HCT116 (cell line): ENCODE data around the gene GMEB2. TPM values are rescaled to one million over a fixed set of nuclear protein-coding genes. Genes with fewer than 3 reads are reported as not detected.

Experiments
- ATAC-seq: fragments of 200-7000 bp; cut with Tn5 transposase; 2 replicates; pipeline ENCODE4 v1.9.1; 2020; ENCODE audit warnings: mild to moderate bottlenecking, moderate library complexity
- BruUV-seq: library from RNA; stranded (reverse); fragments of 400-500 nt; replicated peaks from 2 replicates; lab custom pipeline; 2021; lab: Mats Ljungman, UMichigan
- CTCF ChIA-PET: fragments of 300-600 bp; sonication (Branson Sonifier 250); formaldehyde crosslinking; loops from one replicate; lab custom pipeline; 2021; ENCODE audit warnings: antibody characterized with exemption; lab: Charles Lee
- POLR2A ChIA-PET: fragments of 300-600, 350-600 bp; sonication (Branson Sonifier 250); formaldehyde crosslinking; loops from one replicate; lab custom pipeline; 2021; ENCODE audit warnings: antibody characterized with exemption; lab: Charles Lee
- RAD21 ChIA-PET, 2 experiments: fragments of 300-600 bp; sonication (Branson Sonifier 250); formaldehyde crosslinking; loops; one replicate each; lab custom pipeline; 2023; ENCODE audit warnings: low total read pairs in 2 of 2; ENCODE audit not compliant: uncharacterized antibody in 2 of 2, unreplicated experiment in 2 of 2, low non-redundant PET in 1 of 2; lab: Charles Lee
- DNase-seq: peaks from one replicate; pipeline ENCODE4 v3.0.0-alpha.2; 2010; ENCODE audit warnings: low read depth, low spot score
- H2AFZ ChIP-seq: fragments of 200-600 bp; shearing (Covaris generic), sonication (generic); 2 replicates; pipeline ENCODE4 v1.6.1; 2017; ENCODE audit warnings: low read depth, mixed run types, mixed read lengths, antibody characterized with exemption, low read length; ENCODE audit not compliant: poor library complexity, severe bottlenecking
- H3K27ac ChIP-seq: 2 replicates; pipeline ENCODE4 v1.5.1; 2012; ENCODE audit warnings: low read depth, low read length
- H3K27me3 ChIP-seq: fragments of 200-600 bp; sonication (generic); 2 replicates; pipeline ENCODE4 v1.6.1; 2016; ENCODE audit warnings: mixed run types, low read length, mixed read lengths; ENCODE audit not compliant: insufficient read depth
- H3K36me3 ChIP-seq, 2 experiments: fragments of 200-500 bp in 1 of 2; fragments of 200-600 bp in 1 of 2; sonication (Bioruptor generic) in 1 of 2; sonication (generic) in 1 of 2; 2 replicates each; pipeline versions ENCODE4 v1.5.1 to v1.6.1; 2014 to 2016; ENCODE audit warnings: low read length in 2 of 2, inconsistent platforms in 1 of 2, mixed read lengths in 1 of 2, mixed run types in 1 of 2; ENCODE audit not compliant: insufficient read depth in 2 of 2, control insufficient read depth in 1 of 2
- H3K4me1 ChIP-seq, 2 experiments: fragments of 200-600 bp in 1 of 2; sonication (generic) in 1 of 2; 2 replicates each; pipeline versions ENCODE4 v1.5.1 to v1.6.1; 2012 to 2017; ENCODE audit warnings: low read length in 2 of 2, inconsistent platforms in 1 of 2, mild to moderate bottlenecking in 1 of 2, mixed read lengths in 1 of 2, mixed run types in 1 of 2, moderate library complexity in 1 of 2; ENCODE audit not compliant: insufficient read depth in 2 of 2, control insufficient read depth in 1 of 2
- H3K4me2 ChIP-seq: fragments of 200-600 bp; sonication (generic); 2 replicates; pipeline ENCODE4 v1.6.1; 2017; ENCODE audit warnings: mixed run types, low read length, mixed read lengths
- H3K4me3 ChIP-seq, 2 experiments: fragments of 200-600 bp in 1 of 2; sonication (generic) in 1 of 2; replicated peaks in 1 of 2; 2 replicates each; pipeline ENCODE4 v1.5.1; 2011 to 2016; ENCODE audit warnings: low read length in 2 of 2, control low read depth in 1 of 2, low read depth in 1 of 2, mild to moderate bottlenecking in 1 of 2, mixed read lengths in 1 of 2, mixed run types in 1 of 2
- H3K79me2 ChIP-seq: fragments of 200-600 bp; sonication (generic); 2 replicates; pipeline ENCODE4 v1.6.1; 2017; ENCODE audit warnings: mild to moderate bottlenecking, mixed run types, low read length, moderate library complexity, mixed read lengths; ENCODE audit not compliant: insufficient read depth
- H3K9ac ChIP-seq: fragments of 200-600 bp; sonication (generic); 2 replicates; pipeline ENCODE4 v1.6.1; 2016; ENCODE audit warnings: low read length, mixed read lengths
- H3K9me2 ChIP-seq: fragments of 200-600 bp; sonication (generic), shearing (Covaris generic); 2 replicates; pipeline ENCODE4 v1.6.1; 2017; ENCODE audit warnings: mixed run types, mild to moderate bottlenecking, moderate library complexity; ENCODE audit not compliant: insufficient read depth
- H3K9me3 ChIP-seq, 2 experiments: fragments of 200-500 bp in 1 of 2; fragments of 200-600 bp in 1 of 2; sonication (Bioruptor generic) in 1 of 2; sonication (generic) in 1 of 2; 2 replicates each; pipeline ENCODE4 v1.6.1; 2014 to 2017; ENCODE audit warnings: low read length in 2 of 2, mixed read lengths in 2 of 2, inconsistent platforms in 1 of 2, low read depth in 1 of 2, mild to moderate bottlenecking in 1 of 2, mixed run types in 1 of 2, moderate library complexity in 1 of 2; ENCODE audit not compliant: control insufficient read depth in 1 of 2, insufficient read depth in 1 of 2
- H4K20me1 ChIP-seq: fragments of 200-600 bp; sonication (generic), shearing (Covaris generic); 2 replicates; pipeline ENCODE4 v1.6.1; 2017; ENCODE audit warnings: mixed run types, mild to moderate bottlenecking, moderate library complexity; ENCODE audit not compliant: insufficient read depth
- CTCF ChIP-seq, 3 experiments: fragments of 200-600 bp in 1 of 3; sonication (generic) in 1 of 3; IDR thresholded peaks in 2 of 3; conservative IDR thresholded peaks in 1 of 3; 2 replicates each; pipeline ENCODE4 v1.5.1; 2012 to 2017; ENCODE audit warnings: low read depth in 2 of 3, low read length in 2 of 3, antibody characterized with exemption in 1 of 3, borderline replicate concordance in 1 of 3, control low read depth in 1 of 3, mild to moderate bottlenecking in 1 of 3, mixed read lengths in 1 of 3, mixed run types in 1 of 3, moderate library complexity in 1 of 3; ENCODE audit not compliant: insufficient read depth in 1 of 3
- SRF ChIP-seq: IDR thresholded peaks from 2 replicates; pipeline ENCODE4 v1.6.1; 2012; ENCODE audit warnings: low read depth
- intact Hi-C: fragments of 100-400 bp; cut with micrococcal nuclease; formaldehyde crosslinking; loops from 2 replicates; pipeline ENCODE4 v1.10.0; 2022
- total RNA-seq: library from RNA; stranded (reverse); gene quantifications from one replicate; pipeline ENCODE4 v1.2.1, GENCODE V29; 2021; ENCODE audit not compliant: unreplicated experiment

GMEB2 gene
- total RNA-seq, 1 experiment from 2014 or later: 13.9 TPM

- Histone ChIP-seq H3K9me2 (no peaks in the 10 kb centered on the region), H3K79me2 (peaks cover 4% of the 10 kb centered on the region; the same call in 1 of the 2 replicates), H3K4me1 (peaks cover 12 to 27% of the 10 kb centered on the region in 2 experiments), H3K9ac (peak overlapping the region; percentile 84), H3K9me3 (no peaks in the 10 kb centered on the region), H3K36me3 (no peaks in the 10 kb centered on the region), H2AFZ (no peak overlapping the region), H3K27me3 (no peaks in the 10 kb centered on the region), H3K4me2 (peak overlapping the region; percentile 99), H3K27ac (peak overlapping the region; percentile 43; the same call in 1 of the 2 replicates), H3K4me3 (peak overlapping the region; percentile 83 to 86), H4K20me1 (no peaks in the 10 kb centered on the region)
- no TSS peak for BruUV-seq
- intact Hi-C loops: loop anchor here (2.0 to 10.0 kb wide), 2 partner anchors 34 to 52 kb away; partner anchors contain the start of gene GMEB2
- CTCF ChIA-PET: interaction anchor here (0.7 to 3.0 kb wide), 5 partner anchors 9 to 401 kb away, joined by 3 to 24 read pairs (median 3); partner anchors contain the start of genes ARFRP1, PTK6 and ZGPAT
- DNase-seq (no peak), ATAC-seq (peak; percentile 51)
- POLR2A ChIA-PET: interaction anchor here (1.1 to 1.6 kb wide), 4 partner anchors 31 to 110 kb away, joined by 3 to 8 read pairs (median 4); no protein-coding TSS in a partner anchor
- RAD21 ChIA-PET: no interaction called here
- no peak for TF ChIP-seq SRF
- TF ChIP-seq CTCF (IDR thresholded peaks at IDR 0.05 in 2 of 3, conservative IDR thresholded peaks at IDR 0.05 in 1 of 3; ENCODE audit: borderline replicate concordance in 1 of 3, insufficient read depth in 1 of 3, low read depth in 2 of 3, low read length in 2 of 3): peak in 2 of 3 experiments; percentile 33 to 56; a peak in 5 of 6 replicates
These were observed 53.9 kb downstream of the GMEB2 start for GRCh38 chr20:63572788-63573646.
